GM18909 (cell line): Measurements from ENCODE around the gene TP53I11.

Experiments used
- ATAC-seq: cut with Tn5 transposase; IDR thresholded peaks from one replicate; pipeline ENCODE4 v1.9.1; 2021; ENCODE audit warnings: mild to moderate bottlenecking; ENCODE audit not compliant: unreplicated experiment, poor library complexity

TP53I11 gene

GRCh38 chr11:44893846-44894617 is 56.7 kb downstream of the TP53I11 start:
- peak; percentile 62 for ATAC-seq

- ATAC-seq, result no peak
Observed at GRCh38 chr11:44893308-44893822, 57.3 kb downstream of the TP53I11 start.

- no peak for ATAC-seq
Observed at GRCh38 chr11:44892843-44893242, 57.8 kb downstream of the TP53I11 start.

GRCh38 chr11:44889266-44889665 is 61.4 kb downstream of the TP53I11 start:
- ATAC-seq, result no peak

- ATAC-seq, result no peak
Observed at GRCh38 chr11:44887636-44888035, 63.0 kb downstream of the TP53I11 start.

DNA sequence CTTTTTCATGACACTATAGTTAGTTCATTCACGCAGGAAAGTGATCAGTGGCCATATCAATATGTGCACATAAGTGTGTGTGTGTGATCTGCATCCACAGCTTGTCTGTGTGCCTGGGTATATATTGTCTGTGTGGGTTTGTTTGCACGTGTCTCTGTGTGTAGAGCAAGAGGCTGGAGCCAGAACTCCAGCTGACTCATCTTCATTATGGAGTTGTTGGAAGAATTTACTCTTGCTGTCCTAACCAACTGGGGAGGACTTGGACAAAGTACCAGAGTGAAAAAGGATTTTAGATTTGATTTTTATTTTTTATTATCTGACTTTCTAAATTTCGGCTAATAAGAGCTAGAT is 63.9 kb downstream of the TP53I11 start:
- no peak for ATAC-seq

GRCh38 chr11:44885919-44886789 is 64.5 kb downstream of the TP53I11 start:
- ATAC-seq, result no peak

GRCh38 chr11:44885065-44885810 is 65.4 kb downstream of the TP53I11 start:
- no peak for ATAC-seq

DNA sequence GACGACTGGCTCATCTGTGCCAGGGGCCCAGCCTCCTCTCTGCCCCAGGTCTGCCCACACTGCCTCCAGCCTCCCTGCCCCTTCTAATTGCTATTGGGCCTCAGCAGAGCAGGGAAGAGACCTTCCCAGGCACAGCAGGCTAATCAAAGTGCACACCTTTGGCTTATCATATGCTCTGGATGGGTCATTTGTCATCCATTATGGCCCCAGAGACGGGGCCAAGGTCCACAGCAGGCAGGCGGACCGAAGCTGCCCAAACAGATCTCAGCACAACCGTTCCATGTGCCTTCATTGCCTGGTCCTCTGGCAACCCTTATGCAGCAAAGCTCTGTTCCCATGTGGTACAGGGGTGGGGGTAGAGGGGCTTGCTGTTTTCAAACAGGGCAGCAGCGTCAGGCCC is 66.6 kb downstream of the TP53I11 start:
- no peak for ATAC-seq

- no peak for ATAC-seq
Observed at GRCh38 chr11:44883277-44883676, 67.4 kb downstream of the TP53I11 start.
